Chondrocyte (in vitro differentiated cells): ENCODE measurements around the gene CACNB4. TPM values are rescaled to one million over a fixed set of nuclear protein-coding genes. Genes with fewer than 3 reads are reported as not detected.
A peak's percentile ranks its signal among the peaks of the same experiment; 100 is the strongest.

Source experiments
- DNase-seq: peaks from one replicate; pipeline ENCODE4 v3.0.0; 2021; ENCODE audit warnings: mixed read lengths, low spot score
- H3K27ac Mint-ChIP-seq: one replicate; pipeline ENCODE4 v1.8.0; 2021; ENCODE audit warnings: mild to moderate bottlenecking, moderate library complexity, mixed read lengths; ENCODE audit not compliant: unreplicated experiment
- H3K27me3 Mint-ChIP-seq: 2 replicates; pipeline ENCODE4 v1.8.0; 2021; ENCODE audit warnings: low read depth, mixed read lengths
- H3K36me3 Mint-ChIP-seq: 2 replicates; pipeline ENCODE4 v1.8.0; 2021; ENCODE audit warnings: low read depth, mixed read lengths
- H3K4me1 Mint-ChIP-seq: 2 replicates; pipeline ENCODE4 v1.8.0; 2021; ENCODE audit warnings: low read depth, mild to moderate bottlenecking, mixed read lengths
- H3K4me3 Mint-ChIP-seq: one replicate; pipeline ENCODE4 v1.8.0; 2021; ENCODE audit warnings: mild to moderate bottlenecking, moderate library complexity, mixed read lengths; ENCODE audit not compliant: unreplicated experiment
- H3K9me3 Mint-ChIP-seq: 2 replicates; pipeline ENCODE4 v1.8.0; 2021; ENCODE audit warnings: low read depth, mixed read lengths
- total RNA-seq: library from RNA; stranded (reverse); gene quantifications from 3 replicates; pipeline ENCODE4 v1.2.1, GENCODE V29; 2021
- TF ChIP-seq, protein P1 (sequence below): fragments of 200-600 bp; sonication (generic); IDR thresholded peaks from 2 replicates; pipeline ENCODE4 v1.5.0; 2021; ENCODE audit warnings: antibody characterized with exemption, mild to moderate bottlenecking, moderate library complexity

Gene CACNB4
- total RNA-seq, 1 donor from 2014 or later: 2.1 TPM

DNA sequence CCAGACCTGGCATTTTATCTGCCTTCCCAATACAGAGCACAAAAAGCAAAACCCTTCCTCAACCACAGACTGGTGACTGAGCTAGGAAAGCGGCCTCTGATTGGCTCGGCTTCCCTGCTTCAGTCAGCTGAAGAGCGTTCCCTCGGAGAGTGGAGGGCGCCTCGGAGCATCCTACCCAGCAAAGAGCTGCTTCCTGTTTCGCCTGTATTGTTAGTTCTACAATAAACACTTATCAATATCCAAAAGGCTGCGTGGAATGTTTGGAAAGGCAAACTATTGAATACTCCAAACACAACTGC is 125.0 kb downstream of the CACNB4 start:
- no peak for DNase-seq
- Mint-ChIP-seq H3K4me3 (peak overlapping the region; percentile 8), H3K27me3 (peaks cover 9% of the 10 kb centered on the region)

DNA sequence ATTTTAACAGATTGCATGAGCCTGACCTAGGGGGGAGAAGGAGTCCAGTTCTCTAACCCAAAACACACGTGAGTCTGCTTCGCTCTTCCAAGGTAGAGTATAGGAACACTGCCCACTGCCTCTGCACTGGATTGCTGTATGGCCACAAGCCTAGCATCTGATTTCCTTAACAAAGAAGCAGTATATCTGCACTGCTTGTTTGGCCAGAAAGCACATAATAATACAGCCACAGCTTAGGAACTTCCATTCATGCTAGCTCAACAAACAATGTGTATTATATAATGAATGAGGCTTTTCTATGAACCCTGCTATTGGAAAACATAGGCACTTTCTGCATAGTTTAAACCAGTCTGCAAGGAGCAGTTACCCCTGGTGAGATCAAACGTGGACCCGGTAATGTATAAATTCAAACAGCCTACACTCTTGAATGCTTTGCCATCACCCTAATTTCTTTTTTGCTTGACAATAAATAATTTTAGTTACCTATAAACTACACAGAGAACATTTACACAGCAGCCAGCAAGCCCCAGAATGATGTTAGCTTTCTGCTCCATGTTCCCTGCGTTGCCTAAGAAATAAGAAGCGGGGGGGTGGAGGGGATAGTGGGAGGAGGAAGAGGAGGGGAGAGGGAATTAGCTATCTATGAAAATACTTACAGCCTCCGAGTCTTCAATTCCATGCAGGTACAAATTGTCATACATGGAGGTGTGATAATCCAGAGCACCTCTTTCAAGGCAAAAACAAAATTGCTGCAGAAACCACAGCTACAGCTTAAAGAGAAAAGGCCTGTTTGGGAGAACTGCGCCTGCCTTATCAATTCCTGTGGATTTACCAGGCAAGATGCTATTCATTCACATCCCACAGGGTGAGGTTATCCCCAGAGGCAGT is 125.6 kb downstream of the CACNB4 start:
- TF ChIP-seq, protein P1, sequence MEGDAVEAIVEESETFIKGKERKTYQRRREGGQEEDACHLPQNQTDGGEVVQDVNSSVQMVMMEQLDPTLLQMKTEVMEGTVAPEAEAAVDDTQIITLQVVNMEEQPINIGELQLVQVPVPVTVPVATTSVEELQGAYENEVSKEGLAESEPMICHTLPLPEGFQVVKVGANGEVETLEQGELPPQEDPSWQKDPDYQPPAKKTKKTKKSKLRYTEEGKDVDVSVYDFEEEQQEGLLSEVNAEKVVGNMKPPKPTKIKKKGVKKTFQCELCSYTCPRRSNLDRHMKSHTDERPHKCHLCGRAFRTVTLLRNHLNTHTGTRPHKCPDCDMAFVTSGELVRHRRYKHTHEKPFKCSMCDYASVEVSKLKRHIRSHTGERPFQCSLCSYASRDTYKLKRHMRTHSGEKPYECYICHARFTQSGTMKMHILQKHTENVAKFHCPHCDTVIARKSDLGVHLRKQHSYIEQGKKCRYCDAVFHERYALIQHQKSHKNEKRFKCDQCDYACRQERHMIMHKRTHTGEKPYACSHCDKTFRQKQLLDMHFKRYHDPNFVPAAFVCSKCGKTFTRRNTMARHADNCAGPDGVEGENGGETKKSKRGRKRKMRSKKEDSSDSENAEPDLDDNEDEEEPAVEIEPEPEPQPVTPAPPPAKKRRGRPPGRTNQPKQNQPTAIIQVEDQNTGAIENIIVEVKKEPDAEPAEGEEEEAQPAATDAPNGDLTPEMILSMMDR: no peak
- DNase-seq: no peak
- Mint-ChIP-seq H3K27ac (no peak overlapping the region), H3K4me1 (peaks cover 10% of the 10 kb centered on the region), H3K4me3 (no peak overlapping the region), H3K9me3 (no peaks in the 10 kb centered on the region), H3K36me3 (peaks cover 2% of the 10 kb centered on the region), H3K27me3 (peaks cover 9% of the 10 kb centered on the region)

More for the DNA sequence above, 125.0 kb downstream of the CACNB4 start:
- Mint-ChIP-seq H3K4me1 (peaks cover 10% of the 10 kb centered on the region), H3K9me3 (no peaks in the 10 kb centered on the region), H3K27ac (no peak overlapping the region), H3K36me3 (peaks cover 2% of the 10 kb centered on the region)
- TF ChIP-seq, protein P1: no peak

DNA sequence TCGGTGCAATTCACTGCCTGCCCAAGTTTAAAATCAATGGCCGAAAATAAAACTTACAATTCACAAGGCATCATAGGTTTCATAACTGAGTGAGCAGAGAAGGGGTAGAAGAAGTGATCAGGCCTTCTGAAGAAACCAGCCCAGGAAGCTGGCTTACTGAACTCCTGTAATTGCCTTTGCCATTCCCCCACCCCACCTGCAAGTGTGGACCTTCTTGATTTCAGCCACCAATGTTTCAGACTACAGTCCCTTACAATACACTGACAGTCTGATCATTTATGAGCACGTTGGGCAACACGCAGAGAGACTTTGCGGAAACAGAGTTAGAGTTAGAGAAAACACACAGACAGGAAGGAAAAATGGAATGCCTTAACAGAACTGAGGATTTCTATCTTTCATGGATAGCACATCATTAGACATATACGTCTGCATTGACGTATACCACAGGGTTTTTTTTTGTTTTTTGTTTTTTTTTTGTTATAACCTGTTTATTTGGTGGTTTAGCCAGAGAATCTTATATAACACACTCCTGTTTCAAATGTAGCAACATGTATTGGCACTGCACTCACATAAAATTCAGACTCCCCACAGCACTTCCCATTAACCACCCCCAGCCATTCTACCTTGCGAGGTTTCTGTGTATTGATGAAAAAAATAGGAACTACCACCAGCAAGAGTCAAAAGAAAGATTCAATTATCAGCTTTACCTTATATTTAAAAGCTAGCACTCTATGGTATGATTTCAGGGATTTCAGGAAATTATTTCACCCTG is 126.4 kb downstream of the CACNB4 start:
- Mint-ChIP-seq H3K9me3 (no peaks in the 10 kb centered on the region), H3K4me3 (no peak overlapping the region), H3K27me3 (peaks cover 9% of the 10 kb centered on the region), H3K4me1 (peaks cover 10% of the 10 kb centered on the region), H3K36me3 (peaks cover 2% of the 10 kb centered on the region), H3K27ac (no peak overlapping the region)
- TF ChIP-seq, protein P1: no peak
- DNase-seq: no peak

DNA sequence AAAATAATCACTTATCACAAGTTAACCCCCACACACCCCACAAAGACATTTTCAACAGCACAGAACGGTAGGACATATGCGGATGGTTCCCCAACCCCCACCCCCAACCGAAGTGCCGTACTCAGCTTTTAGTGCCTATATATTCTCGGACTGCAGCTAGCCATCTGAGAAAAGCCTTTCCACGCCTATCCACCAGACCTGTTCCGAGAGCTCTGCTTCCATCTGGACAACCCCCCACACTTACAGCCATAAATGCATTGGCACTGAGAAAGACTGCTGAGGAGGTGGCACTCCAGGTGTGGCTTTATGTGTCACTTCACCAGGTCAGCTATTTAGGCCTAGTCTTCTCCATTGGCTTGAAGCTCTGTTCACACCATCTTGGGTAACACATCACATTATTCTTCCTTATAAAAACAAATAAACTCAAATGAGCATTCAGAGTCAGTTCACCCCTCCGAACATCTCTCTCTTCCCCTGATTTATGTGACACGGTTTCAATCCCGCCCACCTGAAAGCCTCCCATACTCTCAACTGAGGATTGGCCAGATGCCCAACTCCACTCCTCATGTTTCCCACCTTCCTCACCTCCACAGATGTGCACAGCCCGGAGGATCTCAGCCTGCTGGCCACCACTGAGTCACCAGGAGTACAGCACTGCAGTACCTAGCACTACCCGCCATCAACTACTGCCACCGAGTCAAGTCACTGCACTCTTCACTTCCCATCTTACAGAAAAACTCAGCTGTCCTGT is 127.4 kb downstream of the CACNB4 start:
- no peaks in the 10 kb centered on the region for H3K9me3 Mint-ChIP-seq
- peaks cover 7% of the 10 kb centered on the region for H3K27me3 Mint-ChIP-seq
- no peak for DNase-seq
- H3K4me1 Mint-ChIP-seq: peaks cover 10% of the 10 kb centered on the region
- TF ChIP-seq, protein P1: no peak
- no peak overlapping the region for H3K4me3 Mint-ChIP-seq
- H3K36me3 Mint-ChIP-seq: peaks cover 2% of the 10 kb centered on the region
- no peak overlapping the region for H3K27ac Mint-ChIP-seq
